ENCODE measurements around the gene RASGRF2.

GRCh38 chr5:81151546-81151945 lies 191.4 kb downstream of the RASGRF2 start:
- no peak for TF ChIP-seq POLR2A (IDR thresholded peaks at IDR 0.05; ENCODE audit: low read length)
- no peak for TF ChIP-seq JUN (IDR thresholded peaks at IDR 0.05)
- TF ChIP-seq ZFP36 (IDR thresholded peaks at IDR 0.05; ENCODE audit: borderline replicate concordance, partially characterized antibody): no peak
- TF ChIP-seq BHLHE40 (IDR thresholded peaks at IDR 0.05; ENCODE audit: low read depth, low read length): no peak
- no peak for TF ChIP-seq RAD21 (conservative IDR thresholded peaks at IDR 0.05 in 1 of 2, IDR thresholded peaks at IDR 0.05 in 1 of 2)
- TF ChIP-seq PHF8 (IDR thresholded peaks at IDR 0.05; ENCODE audit: borderline replicate concordance, low read depth): no peak
- TF ChIP-seq BCL3 (IDR thresholded peaks at IDR 0.05): no peak
- TF ChIP-seq, protein P1, sequence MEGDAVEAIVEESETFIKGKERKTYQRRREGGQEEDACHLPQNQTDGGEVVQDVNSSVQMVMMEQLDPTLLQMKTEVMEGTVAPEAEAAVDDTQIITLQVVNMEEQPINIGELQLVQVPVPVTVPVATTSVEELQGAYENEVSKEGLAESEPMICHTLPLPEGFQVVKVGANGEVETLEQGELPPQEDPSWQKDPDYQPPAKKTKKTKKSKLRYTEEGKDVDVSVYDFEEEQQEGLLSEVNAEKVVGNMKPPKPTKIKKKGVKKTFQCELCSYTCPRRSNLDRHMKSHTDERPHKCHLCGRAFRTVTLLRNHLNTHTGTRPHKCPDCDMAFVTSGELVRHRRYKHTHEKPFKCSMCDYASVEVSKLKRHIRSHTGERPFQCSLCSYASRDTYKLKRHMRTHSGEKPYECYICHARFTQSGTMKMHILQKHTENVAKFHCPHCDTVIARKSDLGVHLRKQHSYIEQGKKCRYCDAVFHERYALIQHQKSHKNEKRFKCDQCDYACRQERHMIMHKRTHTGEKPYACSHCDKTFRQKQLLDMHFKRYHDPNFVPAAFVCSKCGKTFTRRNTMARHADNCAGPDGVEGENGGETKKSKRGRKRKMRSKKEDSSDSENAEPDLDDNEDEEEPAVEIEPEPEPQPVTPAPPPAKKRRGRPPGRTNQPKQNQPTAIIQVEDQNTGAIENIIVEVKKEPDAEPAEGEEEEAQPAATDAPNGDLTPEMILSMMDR (IDR thresholded peaks at IDR 0.05): no peak
- TF ChIP-seq, protein P2, sequence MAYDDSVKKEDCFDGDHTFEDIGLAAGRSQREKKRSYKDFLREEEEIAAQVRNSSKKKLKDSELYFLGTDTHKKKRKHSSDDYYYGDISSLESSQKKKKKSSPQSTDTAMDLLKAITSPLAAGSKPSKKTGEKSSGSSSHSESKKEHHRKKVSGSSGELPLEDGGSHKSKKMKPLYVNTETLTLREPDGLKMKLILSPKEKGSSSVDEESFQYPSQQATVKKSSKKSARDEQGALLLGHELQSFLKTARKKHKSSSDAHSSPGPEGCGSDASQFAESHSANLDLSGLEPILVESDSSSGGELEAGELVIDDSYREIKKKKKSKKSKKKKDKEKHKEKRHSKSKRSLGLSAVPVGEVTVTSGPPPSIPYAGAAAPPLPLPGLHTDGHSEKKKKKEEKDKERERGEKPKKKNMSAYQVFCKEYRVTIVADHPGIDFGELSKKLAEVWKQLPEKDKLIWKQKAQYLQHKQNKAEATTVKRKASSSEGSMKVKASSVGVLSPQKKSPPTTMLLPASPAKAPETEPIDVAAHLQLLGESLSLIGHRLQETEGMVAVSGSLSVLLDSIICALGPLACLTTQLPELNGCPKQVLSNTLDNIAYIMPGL (CRISPR knock-in tag; IDR thresholded peaks at IDR 0.05; ENCODE audit: borderline replicate concordance): no peak
- no peak for TF ChIP-seq SMC3 (IDR thresholded peaks at IDR 0.05)
- no peak for TF ChIP-seq RFX5 (IDR thresholded peaks at IDR 0.05)
- TF ChIP-seq E2F6 (IDR thresholded peaks at IDR 0.05; ENCODE audit: borderline replicate concordance, low read depth): no peak

Data from A549 (cell line).